Ovary (tissue), 9 donors: ENCODE measurements around the gene SLC12A6. TPM values are rescaled to one million over a fixed set of nuclear protein-coding genes. Genes with fewer than 3 reads are reported as not detected.

Experiments
- DNase-seq, 5 donors: peaks; one replicate each; pipeline ENCODE4 v3.0.0-alpha.2; 2019 to 2020
- H3K27ac ChIP-seq, 2 donors: fragments of 200-600 bp; one replicate each; pipeline versions ENCODE4 v1.5.1 to v1.8.0; 2019 to 2022
- H3K27me3 ChIP-seq: fragments of 200-600 bp; one replicate; pipeline ENCODE4 v1.8.0; 2022
- H3K36me3 ChIP-seq: fragments of 200-600 bp; sonication (generic); one replicate; pipeline ENCODE4 v1.5.1; 2019
- H3K4me1 ChIP-seq: one replicate; pipeline ENCODE4 v1.8.1; 2013; ENCODE audit warnings: mild to moderate bottlenecking, moderate library complexity; ENCODE audit not compliant: insufficient read depth
- H3K4me3 ChIP-seq: fragments of 200-600 bp; sonication (generic); one replicate; pipeline ENCODE4 v1.5.1; 2017
- H3K9me3 ChIP-seq, 2 donors: fragments of 200-600 bp in 1 of 2; sonication (generic) in 1 of 2; one replicate each; pipeline versions ENCODE4 v1.5.1 to v1.8.1; 2013 to 2019; ENCODE audit warnings: mild to moderate bottlenecking in 1 of 2, moderate library complexity in 1 of 2
- CTCF ChIP-seq, 3 donors: fragments of 450-650 bp in 2 of 3; fragments of 200-600 bp in 1 of 3; IDR thresholded peaks; one replicate each; pipeline versions ENCODE4 v1.5.1 to v1.8.0; 2016 to 2022; ENCODE audit warnings: antibody characterized with exemption in 3 of 3, mild to moderate bottlenecking in 1 of 3
- EP300 ChIP-seq: sonication (generic); formaldehyde crosslinking; IDR thresholded peaks from one replicate; pipeline ENCODE4 v1.6.1; 2017; ENCODE audit warnings: antibody characterized with exemption
- POLR2A ChIP-seq: fragments of 450-650 bp; IDR thresholded peaks from one replicate; pipeline ENCODE4 v1.6.1; 2017; ENCODE audit warnings: antibody characterized with exemption, mild to moderate bottlenecking, moderate library complexity
- WGBS, 3 donors: extraction: QIAGEN DNeasy Blood & Tissue Kit in 1 of 3; methylation state at CpG; one replicate each; pipeline versions ENCODE4 v1.1.5 to v1.1.7; 2013 to 2017; 5-methylcytosine and 5-hydroxymethylcytosine counted together
- intact Hi-C, 4 donors: fragments of 100-400 bp; cut with DNase I; formaldehyde crosslinking; loops; one replicate each; pipeline versions ENCODE4 v1.11.0 to v1.15.1; 2022 to 2023
- polyA plus RNA-seq, 2 donors: library from polyadenylated mRNA; stranded (reverse); fragments of 200-250 nt in 1 of 2; fragments of 350-450 nt in 1 of 2; fragmentation: Illumina TruSeq in 1 of 2; extraction: RNeasy Lipid Tissue Mini Kit (QIAGEN cat#74804) in 1 of 2; gene quantifications; one replicate each; pipeline ENCODE4 v1.2.3, GENCODE V29; 2013 to 2014
- total RNA-seq, 7 donors: library from RNA; depleted of rRNA in 2 of 7; stranded (reverse); fragments of >200 nt in 2 of 7; fragmentation: NEBNext Ultra II Directional in 3 of 7; extraction: Animal tissue kit (Norgen Biotek cat#: 25700) in 3 of 7; gene quantifications; one replicate each; pipeline versions ENCODE4 v1.1.0 to v1.2.4, GENCODE V29; 2016 to 2023
- donor health status: DM: no; HTN: no; CAD: no; lungs with moderate emphysema.
- donor health status: DM: no; HTN: no; CAD: no.
- donor health status: Bipolar disorder and iron deficiency.
- donor health status: DM: yes; HTN: yes; CAD: no.
- donor health status: DM: no; HTN: no; CAD: no.
- donor health status: DM: yes; HTN: yes; CAD: no.

Gene SLC12A6
- total and polyA plus RNA-seq, 9 donors, result 6.9 to 19.7 (median 11.4) TPM

- H3K27me3 ChIP-seq, result no peaks in the 10 kb centered on the region
- DNase-seq, result no peak
- no peaks in the 10 kb centered on the region for H3K9me3 ChIP-seq
- H3K36me3 ChIP-seq, result no peaks in the 10 kb centered on the region
- TF ChIP-seq POLR2A, result no peak
- TF ChIP-seq CTCF (IDR thresholded peaks at IDR 0.05), result no peak
- no peak for TF ChIP-seq EP300
- H3K4me1 ChIP-seq, result no peaks in the 10 kb centered on the region
- H3K27ac ChIP-seq, result no peak overlapping the region
- 68 to 82% (median 81%) methylated on average over 6 of the region's 6 CpGs for WGBS, 3 donors
- no peak overlapping the region for H3K4me3 ChIP-seq
- intact Hi-C loops, result loop anchor here in 1 of 4 donors (10.0 kb wide), 1 partner anchor 131 kb away; the partner anchor contains the start of gene LPCAT4
These were observed 104.0 kb downstream of the SLC12A6 start for GRCh38 chr15:34233614-34234013.

GRCh38 chr15:34223904-34224596, 113.5 kb downstream of the SLC12A6 start:
- DNase-seq, result no peak
- peak overlapping the region; percentile 58 for H3K4me3 ChIP-seq
- H3K9me3 ChIP-seq, result no peaks in the 10 kb centered on the region
- TF ChIP-seq POLR2A (no peak), EP300 (no peak), CTCF (IDR thresholded peaks at IDR 0.05) (no peak)
- intact Hi-C loops, result loop anchor here in 1 of 4 donors (2.0 kb wide), 1 partner anchor 121 kb away; the partner anchor contains the start of gene PGBD4
- H3K4me1 ChIP-seq, result peaks cover 7% of the 10 kb centered on the region
- H3K27me3 ChIP-seq, result no peaks in the 10 kb centered on the region
- 36 to 56% (median 44%) methylated on average over 24 of the region's 24 CpGs for WGBS, 3 donors
- peak overlapping the region; percentile 3 to 76 for H3K27ac ChIP-seq
- no peaks in the 10 kb centered on the region for H3K36me3 ChIP-seq

GRCh38 chr15:34217587-34218225, 119.9 kb downstream of the SLC12A6 start:
- intact Hi-C loops, result loop anchor here in 1 of 4 donors (10.0 kb wide), 1 partner anchor 153 kb away; no protein-coding TSS in a partner anchor

More at GRCh38 chr15:34217587-34218225, 119.9 kb downstream of the SLC12A6 start:
- no peaks in the 10 kb centered on the region for H3K27me3 ChIP-seq
- no peaks in the 10 kb centered on the region for H3K9me3 ChIP-seq
- H3K36me3 ChIP-seq, result no peaks in the 10 kb centered on the region
- H3K4me1 ChIP-seq, result no peaks in the 10 kb centered on the region
- no peak for DNase-seq
- H3K27ac ChIP-seq, result no peak overlapping the region
- TF ChIP-seq EP300 (no peak), POLR2A (no peak), CTCF (IDR thresholded peaks at IDR 0.05) (no peak)
- WGBS, 3 donors, result 83 to 89% (median 87%) methylated on average over 7 of the region's 7 CpGs
- no peak overlapping the region for H3K4me3 ChIP-seq
